Activated CD4-positive, CD25-positive, alpha-beta regulatory T cell treated with anti-CD3 and anti-CD28 coated beads, Interleukin-2, amount 50 U/mL, for 72 hours (primary cell): ENCODE results near the gene EXOC2.
"Not testable (repeated sequence)": the region's sequence is repeated elsewhere in the genome, so short reads cannot be mapped to it uniquely, and the experiment has no call there.

Experiments used
- DNase-seq: peaks from one replicate; pipeline ENCODE4 v3.0.0; 2021

EXOC2 gene

DNA sequence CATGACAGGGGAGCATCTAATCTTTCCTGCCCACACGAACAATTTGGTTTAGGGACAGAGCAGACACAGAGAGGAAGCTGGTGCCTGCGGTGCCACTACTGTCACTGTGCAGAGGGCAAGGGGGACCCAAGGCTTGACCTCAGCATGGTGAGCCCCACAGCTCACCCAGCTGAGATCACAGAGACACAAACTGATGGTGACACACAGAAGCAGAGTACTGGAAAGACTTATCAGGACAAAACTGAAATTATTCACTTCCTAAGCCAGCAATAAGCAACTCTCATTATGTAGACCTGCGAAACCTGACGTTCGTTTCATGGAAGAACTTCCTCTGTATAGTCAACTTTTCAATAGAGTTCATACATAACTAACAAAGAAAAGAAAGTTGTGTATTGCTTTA, 122.1 kb downstream of the EXOC2 start:
- DNase-seq: no peak

DNA sequence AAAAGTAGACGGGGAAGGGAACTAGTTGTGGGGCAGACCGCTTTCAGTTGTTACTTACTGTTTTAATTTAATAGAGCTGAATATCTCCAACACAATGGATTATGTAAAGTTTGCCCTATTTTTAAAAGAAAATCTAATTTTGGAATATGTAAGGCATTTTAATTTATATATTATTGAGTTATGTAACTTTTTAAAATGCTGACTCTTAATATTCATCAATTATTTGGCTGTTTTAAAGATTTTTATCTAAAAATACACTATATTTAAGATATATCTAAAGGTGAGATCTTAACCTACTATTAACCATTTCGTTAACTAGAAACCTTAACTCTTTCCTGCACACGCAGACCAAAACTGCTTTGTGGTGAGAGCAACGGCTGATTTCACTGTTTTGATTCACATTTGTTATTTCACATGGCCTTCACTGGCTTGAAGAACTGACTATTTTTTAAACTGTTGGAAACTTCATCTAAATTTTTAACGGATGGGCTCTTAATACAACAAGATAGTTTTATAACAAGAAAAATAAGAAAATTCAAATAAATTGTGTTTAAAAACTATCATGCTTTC, 123.9 kb downstream of the EXOC2 start:
- no peak for DNase-seq

DNA sequence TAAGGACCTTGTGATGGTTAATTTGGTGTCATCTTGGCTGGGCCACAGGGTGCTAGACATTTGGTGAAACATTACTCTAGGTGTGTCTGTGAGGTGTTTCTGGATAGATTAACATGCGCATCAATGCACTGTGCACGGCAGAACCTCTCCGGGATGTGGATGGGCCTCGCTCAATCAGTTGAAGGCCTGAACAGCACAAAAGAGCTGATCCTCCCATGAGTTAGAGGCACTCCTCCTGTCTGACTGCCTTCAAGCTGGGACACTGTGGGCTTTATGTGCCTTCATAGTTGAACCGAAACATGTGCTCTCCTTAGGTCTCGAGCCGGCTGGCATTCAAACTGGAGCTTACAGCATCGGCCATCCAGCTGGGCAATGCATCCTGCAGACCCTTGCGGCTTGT, 124.9 kb downstream of the EXOC2 start:
- DNase-seq: no peak

DNA sequence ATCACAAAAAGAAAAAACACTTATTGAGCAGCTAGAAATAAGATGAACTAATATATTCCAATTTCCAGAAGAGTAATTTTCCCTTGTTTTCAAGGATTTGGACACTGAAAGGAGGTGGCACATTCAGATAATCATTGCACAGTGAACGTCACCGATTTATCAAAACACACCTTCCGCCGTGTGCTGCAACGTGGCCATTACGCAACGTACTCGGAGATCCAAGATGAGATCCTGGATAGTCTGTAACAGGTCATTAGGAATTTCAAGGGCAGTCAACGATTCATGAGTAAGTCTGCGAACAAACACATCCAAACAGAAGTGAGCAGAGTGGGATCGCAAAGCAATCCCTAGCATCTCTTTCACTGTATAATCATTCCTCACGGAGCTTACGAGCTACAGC, 129.1 kb downstream of the EXOC2 start:
- DNase-seq: no peak

DNA sequence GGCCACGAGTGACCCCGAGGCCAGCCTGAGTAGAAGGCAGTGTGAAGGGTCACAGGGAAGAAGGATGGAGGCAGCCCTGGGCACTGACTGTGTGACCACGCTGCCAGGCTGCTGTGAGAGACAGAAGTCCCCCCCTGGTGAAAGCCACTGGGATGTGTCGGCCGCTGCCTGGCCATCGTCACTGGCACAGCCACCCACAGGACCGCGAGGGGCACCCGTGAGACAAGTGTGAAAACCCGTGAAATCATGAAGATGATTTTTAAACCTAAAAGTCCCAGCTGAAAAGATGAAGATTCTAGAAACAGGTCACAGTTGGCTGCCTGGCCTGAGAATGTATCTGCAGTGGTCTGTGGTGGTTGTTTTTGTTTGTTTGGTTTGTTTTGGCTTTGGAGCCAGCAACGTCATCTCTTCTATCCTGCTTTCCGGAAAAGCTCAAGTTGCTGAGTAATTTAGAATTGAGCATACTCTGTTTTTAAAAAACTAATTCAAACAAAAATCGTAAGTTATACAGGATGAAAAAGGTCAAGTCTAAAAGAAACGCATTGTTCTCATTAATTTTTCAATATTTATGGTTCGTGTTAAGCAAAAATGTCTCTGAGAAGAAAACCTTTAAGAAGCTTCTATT, 130.8 kb downstream of the EXOC2 start:
- no peak for DNase-seq

DNA sequence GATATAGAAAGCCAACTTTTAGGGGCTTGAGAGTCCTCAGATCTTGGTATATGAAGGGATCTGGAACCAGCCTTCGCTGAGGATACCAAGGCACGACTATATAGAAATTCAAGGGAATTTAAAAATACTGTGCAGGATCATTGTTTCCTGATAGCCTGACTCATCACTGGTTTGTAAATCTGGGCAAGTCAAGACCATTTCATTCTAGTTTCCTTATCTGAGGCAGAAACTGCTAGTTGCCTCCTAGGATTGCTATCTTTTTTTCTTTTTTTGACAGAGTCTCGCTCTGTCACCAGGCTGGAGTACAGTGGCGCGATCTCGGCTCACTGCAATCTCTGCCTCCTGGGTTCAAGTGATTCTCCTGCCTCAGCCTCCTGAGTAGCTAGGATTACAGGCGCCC, 131.6 kb downstream of the EXOC2 start:
- DNase-seq: not testable (repeated sequence)

DNA sequence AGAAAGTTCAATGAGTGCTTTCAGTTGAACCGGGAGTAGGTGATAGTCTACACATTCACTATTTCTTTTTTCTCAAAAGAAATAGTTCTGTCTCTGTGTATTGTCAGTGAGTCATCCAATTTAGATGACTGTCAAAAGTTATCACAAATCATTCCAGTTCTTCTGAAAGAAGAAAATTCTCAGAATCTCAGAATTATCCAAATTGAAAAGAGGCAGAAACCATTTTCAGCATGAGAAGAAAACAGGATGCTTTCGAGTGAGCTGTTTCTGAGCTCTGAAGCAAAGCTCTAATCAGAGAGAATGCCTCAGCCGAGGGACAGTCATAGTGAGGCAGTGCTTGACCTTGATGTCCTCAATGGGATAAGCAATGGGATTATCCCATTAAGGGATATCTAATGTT, 134.0 kb downstream of the EXOC2 start:
- no peak for DNase-seq

DNA sequence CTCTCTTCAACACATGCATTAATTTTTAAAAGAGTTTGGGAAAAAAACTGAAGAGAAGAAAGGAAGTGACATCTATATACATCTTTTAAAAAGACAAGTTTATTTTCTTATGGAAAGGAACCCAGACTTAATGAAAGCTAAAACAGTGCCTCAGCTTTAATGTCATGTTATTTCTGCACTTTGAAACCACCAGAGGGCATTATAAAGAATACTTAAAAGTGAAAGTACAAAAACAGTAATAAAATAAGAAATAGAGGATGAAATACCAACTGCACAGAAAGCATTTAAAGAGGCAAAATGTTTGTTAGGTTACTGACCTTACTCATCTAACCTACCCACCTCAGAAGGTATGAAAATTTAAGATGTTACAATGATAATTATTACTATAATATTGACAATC, 134.8 kb downstream of the EXOC2 start:
- DNase-seq: no peak

DNA sequence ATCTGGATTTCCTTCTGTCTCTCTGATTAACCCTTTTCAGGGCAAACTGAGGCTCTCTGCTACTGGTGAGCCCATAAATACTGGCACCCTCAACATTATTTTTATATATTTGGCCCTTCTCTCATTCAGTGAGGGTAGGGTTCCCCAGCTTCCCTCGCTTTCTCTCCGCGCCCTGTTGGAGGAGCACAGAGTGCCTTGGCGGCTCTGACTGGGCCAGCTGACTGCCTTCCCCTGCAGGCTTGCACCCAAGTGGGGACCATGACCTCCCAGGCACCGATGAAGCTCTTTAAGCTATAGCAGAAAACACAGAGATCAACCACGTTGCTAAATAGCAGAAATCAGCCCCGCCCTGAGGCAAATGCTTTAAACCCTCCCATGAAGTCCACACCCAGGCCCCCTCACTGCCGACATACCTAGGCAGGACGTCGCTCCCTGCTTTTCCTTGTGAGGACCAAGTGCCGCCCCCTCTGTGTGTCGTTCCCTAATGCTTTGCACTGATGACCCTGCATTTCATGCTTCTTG, 141.0 kb downstream of the EXOC2 start:
- no peak for DNase-seq

DNA sequence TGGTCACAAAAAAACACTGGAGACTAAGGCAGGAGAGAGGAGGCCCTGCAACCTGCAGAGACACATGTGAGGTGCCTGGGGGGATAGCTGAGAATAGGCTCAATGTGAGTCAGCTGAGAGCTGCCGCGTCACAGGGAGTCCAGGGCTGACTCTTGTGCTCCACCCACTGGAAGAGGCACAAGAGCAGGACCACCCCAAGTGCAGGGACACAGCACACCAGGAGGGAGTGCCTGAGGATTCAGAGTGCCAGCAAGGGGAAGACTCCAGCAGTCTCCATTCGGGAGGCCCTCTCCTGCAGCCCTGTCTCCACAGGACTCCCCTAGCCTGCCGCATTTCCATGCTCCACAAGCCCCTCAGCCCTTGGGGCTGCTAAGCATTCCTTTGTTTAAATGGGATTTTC, 141.5 kb downstream of the EXOC2 start:
- DNase-seq: no peak

DNA sequence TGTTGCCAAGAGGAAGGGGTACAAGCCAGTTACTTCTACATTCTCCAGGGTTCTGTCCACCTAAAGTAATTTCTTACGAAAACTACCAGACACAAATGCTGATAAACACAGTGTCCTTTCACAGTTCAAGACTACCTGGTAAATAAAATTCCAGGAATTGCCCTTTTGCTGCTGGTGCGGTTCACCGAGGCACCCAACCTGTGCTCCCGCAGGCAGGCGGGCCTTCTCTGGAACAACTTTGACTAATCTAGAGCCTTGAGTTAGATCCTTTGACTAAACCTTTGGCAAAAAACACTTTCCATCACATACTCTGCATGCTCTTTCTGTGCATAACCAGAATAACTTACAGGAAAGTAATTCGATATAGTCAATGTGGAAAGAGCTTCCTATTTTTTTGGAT, 143.0 kb downstream of the EXOC2 start:
- no peak for DNase-seq

DNA sequence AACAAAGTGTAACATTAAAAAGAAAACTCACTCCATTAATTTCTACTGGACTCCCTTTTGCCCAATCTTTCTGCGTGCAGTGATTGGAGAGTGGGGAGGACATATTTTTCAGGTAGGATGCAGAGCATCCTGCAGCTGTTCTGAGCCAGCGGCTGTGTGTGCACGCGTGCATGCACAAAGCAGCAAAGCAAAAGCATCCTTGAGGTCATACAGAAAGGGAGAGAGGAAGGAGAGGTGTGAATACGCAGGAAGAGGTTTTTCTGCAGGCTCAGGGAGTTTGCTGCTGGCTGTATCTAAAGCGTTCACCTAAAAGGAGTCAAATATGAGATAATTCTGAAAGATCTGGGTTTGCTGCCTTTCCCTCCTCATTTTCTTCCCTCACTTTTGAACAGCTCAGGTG, 144.4 kb downstream of the EXOC2 start:
- DNase-seq: no peak

DNA sequence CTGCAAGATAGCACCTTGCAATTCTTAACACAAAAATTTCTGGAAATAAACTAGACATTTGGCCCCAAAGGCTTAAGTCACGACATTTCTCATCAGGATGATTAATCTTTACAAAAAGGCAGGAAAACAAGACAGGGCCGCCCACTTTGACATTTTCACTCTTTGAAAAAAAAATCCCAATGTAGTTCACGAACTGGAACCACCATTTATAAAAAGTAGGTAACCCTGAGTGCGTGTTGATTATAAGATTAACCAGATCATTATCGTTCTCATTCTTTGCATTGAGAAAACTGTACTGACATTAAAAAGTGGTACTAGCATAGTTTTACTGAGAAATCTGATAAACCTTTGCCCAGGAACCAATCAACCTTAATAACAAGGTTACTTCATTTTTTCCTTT, 144.8 kb downstream of the EXOC2 start:
- DNase-seq: no peak

DNA sequence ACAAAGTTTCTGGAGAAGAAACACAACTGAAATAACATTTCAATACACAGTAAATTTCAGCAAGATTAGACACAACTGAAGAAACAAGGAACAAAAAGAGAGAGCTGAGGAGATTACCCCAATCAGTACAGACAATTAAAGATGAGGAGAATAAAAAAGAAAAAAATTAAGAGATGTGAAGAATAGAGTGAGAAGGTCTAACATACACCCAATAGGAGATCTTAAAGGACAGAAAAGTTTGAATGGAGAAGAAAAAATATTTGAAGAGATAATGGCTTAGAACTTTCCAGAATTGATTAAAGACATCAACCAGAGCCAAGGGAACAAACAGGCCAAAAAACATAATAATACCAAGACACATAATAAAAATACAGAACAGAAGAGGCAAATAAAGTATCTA, 152.4 kb downstream of the EXOC2 start:
- DNase-seq: no peak

DNA sequence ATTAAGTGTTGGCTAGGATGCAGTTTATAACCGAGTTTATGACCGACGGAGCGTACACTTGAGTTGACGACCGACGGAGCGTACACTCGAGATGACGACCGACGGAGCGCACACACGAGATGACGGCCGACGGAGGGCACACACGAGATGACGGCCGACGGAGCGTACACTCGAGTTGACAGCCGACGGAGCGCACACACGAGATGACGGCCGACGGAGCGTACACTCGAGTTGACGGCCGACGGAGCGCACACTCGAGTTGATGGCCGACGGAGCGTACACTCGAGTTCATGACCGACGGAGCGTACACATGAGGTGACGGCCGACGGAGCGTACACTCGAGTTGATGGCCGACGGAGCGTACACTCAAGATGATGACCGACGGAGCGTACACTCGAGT, 155.8 kb downstream of the EXOC2 start:
- no peak for DNase-seq

DNA sequence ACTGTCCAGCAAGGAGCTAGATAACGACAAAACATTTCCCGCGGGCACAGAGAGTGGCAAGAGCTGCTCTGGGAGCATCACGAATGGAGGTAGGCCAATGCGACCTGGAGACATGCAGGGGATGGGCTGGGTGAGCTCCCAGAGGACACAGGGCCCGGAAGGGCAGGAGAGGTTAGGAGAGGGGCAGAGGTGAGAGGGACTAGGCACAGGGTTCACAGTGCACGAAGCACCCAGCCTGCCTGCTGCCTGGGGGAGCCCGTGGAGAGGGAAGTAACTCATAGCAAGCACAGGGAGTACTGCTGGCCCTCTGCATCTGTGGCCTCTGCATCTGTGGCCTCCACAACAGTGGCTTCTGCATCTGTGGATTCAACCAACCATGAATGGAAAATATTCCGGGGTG, 162.5 kb downstream of the EXOC2 start:
- DNase-seq: no peak

DNA sequence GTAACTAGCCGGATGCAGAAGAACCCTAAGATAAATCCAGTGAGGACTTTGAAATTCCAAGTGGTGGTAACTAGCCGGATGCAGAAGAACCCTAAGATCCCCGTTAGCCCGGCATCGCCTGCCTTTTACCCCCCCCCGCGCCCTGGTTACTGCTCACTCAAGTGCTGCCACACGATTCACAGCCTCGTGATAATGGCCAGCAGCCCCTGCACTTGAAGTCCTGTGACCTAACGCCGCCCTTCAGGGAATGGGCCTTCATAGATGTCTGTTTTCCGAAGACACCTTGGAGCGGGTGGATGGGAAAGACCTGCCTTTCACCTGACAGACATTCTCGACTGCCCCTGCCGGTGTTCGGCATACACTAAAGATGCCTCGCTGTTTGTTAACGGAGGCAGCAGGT, 163.9 kb downstream of the EXOC2 start:
- no peak for DNase-seq

DNA sequence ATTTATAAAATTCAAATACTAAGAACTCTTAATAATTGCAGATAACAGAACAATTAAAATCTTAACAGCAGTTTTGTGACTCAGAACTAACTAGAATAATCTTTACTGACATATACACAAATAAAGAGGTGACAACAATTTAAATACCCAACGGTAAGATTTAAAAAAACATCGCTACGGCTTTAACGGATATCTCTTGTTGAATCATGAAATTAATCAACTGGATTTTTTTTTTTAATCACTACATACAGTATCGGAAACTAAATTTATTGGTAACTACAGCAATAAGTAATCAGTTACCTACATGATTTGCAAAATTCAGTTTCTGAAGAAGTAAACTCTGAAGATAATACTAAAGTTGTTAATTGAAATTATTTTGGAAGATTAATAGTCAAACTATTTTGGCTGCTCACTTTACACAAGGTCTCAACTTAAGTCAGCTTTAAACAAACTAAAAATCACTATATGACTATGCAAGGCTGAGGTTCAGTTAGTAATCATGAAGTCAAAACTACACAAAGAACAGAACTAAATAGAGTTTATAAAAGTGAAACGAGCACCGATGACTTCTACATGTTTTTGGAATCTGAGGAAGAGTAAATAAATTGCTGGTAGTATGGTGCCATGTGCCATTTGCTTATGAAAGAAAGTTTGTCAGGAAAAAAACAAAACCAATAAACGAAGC, 164.8 kb downstream of the EXOC2 start:
- DNase-seq: no peak

DNA sequence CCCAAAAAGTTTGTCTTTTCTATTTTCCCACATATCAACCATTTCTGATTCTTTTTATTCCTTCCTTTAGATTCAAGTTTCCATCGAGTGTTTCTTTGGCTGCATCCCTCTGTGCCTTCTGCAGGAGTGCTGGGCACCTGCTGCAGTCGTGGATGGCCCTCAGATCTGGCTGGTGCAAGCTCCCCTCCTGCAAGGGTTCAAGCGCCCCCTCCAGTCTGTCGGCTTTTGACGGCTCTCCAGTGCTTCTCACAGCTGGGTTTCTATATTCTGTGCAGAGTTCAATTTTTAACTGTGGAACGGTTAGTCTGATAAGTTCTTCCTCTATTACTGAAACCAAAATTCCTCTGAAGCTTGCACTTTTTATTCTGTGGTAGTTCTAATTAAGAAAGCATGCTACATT, 168.1 kb downstream of the EXOC2 start:
- DNase-seq: no peak

DNA sequence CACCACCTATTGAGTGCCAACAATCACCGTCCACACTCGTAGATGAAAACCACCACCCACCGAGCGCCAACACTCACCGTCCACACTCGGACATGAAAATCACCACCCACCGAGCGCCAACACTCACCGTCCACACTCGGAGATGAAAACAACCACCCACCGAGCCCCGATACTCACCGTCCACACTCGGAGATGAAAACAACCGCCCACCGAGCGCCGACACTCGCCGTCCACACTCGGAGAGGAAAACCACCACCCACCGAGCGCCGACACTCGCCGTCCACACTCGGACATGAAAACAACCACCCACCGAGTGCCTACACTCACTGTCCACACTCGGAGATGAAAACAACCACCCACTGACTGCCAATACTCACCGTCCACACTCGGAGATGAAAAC, 172.1 kb downstream of the EXOC2 start:
- DNase-seq: no peak

DNA sequence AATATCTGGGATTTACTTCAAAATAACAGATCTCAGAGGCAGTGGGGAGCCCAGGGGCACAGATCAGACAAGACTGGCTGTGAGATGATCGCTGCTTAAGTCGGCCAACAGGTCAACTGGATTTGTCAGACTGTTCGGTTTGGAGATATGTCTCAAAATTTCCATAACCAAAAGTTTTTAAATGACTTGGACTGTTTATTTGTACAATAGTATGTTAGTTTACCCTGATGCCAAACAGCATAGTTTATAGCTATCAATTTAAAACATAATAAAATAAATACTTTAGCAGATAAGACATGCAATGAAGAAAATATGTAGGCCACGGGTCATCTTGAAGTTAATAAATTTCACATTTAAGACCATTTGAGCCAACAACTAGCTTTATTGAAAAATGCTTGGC, 174.7 kb downstream of the EXOC2 start:
- no peak for DNase-seq

DNA sequence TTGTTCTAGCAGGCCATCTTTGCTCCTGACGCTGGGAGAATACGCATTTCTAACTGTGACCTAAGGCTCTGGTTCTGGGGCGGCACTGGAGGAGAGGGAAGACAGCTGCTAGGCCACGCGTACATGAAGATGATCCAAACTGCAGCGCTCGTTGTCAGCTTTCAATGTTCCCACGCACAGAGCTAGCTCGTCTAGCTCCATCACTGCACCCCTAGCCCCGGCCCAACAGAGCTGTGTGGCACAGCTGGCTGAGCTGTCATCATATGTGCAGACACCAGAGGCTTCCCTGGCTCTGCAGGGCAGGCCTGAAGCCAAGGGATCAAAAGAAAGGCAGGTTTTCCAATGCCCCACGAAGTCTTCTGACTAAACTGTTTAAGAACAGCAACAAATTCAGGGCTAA, 176.7 kb downstream of the EXOC2 start:
- DNase-seq: no peak

DNA sequence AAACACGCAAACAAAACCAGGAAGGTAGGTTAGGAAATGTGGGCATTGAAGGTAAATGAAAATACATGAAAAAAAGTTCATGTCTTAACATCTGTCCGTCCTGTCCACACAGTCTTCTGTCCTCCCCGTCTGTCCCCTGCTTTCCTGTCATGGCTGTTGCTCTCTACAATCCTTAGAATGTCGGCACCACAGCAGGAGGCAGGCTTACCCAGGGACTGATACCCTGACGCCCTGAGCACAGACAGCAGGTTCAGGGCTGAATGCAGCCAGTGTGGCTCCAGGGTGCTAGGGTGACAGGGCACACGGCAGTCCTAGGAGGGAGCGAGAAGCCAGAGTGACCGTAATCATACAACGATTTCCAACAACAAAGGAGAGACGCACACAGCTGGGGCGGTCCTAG, 177.7 kb downstream of the EXOC2 start:
- DNase-seq: no peak

DNA sequence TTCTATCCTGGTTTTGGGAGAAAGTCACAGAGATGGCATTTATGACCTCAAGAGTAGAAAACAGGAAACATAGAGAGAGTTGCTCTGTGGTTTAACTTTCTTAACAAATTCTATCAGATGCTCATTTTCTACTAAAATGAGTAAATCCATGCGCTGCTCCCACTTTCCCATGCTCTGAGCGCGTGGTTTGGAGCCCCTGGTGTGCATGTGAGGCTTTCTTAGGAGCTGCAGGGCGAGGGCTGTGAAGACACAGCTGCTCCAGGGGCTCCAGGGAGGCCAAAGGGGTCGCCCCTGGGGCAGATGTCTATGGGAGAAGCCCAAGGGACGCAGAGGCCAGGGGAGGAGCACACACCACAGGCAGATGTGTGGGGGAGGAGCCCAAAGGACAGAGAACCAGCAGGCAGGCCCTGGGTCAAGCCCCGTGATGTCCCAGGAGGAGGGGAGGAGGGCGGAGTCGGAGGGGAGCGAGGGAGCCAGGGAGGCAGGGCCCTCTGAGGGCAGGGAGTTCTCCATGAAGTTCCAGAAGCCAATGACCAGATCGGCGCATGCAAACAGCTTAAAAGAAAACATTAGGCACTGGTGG, 178.5 kb downstream of the EXOC2 start:
- no peak for DNase-seq
